Hepatocyte (in vitro differentiated cells): ENCODE measurements around the gene GLRA3. TPM values are rescaled to one million over a fixed set of nuclear protein-coding genes. Genes with fewer than 3 reads are reported as not detected.

Source experiments
- DNase-seq: peaks from one replicate; pipeline ENCODE4 v3.0.0-alpha.2; 2016; ENCODE audit warnings: low spot score
- H2AFZ ChIP-seq: fragments of 200-600 bp; sonication (generic); 2 replicates; pipeline ENCODE4 v1.6.0; 2016; ENCODE audit warnings: antibody characterized with exemption, mild to moderate bottlenecking
- H3K27ac ChIP-seq: fragments of 200-600 bp; sonication (generic); 2 replicates; pipeline ENCODE4 v1.5.1; 2016; ENCODE audit warnings: mild to moderate bottlenecking
- H3K27me3 ChIP-seq: fragments of 200-600 bp; sonication (generic); 2 replicates; pipeline ENCODE4 v1.6.1; 2016
- H3K36me3 ChIP-seq: fragments of 200-600 bp; sonication (generic); replicated peaks from 2 replicates; pipeline ENCODE4 v1.5.1; 2016; ENCODE audit warnings: low read depth; ENCODE audit not compliant: insufficient read depth
- H3K4me1 ChIP-seq: fragments of 200-600 bp; sonication (generic); 2 replicates; pipeline ENCODE4 v1.5.1; 2016; ENCODE audit warnings: mild to moderate bottlenecking, moderate library complexity; ENCODE audit not compliant: insufficient read depth
- H3K4me2 ChIP-seq: fragments of 200-600 bp; sonication (generic); 2 replicates; pipeline ENCODE4 v1.6.0; 2016
- H3K4me3 ChIP-seq: fragments of 200-600 bp; sonication (generic); 2 replicates; pipeline ENCODE4 v1.5.1; 2016; ENCODE audit warnings: mild to moderate bottlenecking
- H3K79me2 ChIP-seq: fragments of 200-600 bp; sonication (generic); 2 replicates; pipeline ENCODE4 v1.6.0; 2017; ENCODE audit warnings: mild to moderate bottlenecking
- H3K9me2 ChIP-seq: fragments of 200-600 bp; sonication (generic); replicated peaks from 2 replicates; pipeline ENCODE4 v1.6.0; 2017; ENCODE audit warnings: mild to moderate bottlenecking; ENCODE audit not compliant: insufficient read depth
- H3K9me3 ChIP-seq: fragments of 200-600 bp; sonication (generic); 2 replicates; pipeline ENCODE4 v1.5.1; 2016; ENCODE audit warnings: low read depth, mild to moderate bottlenecking
- H4K20me1 ChIP-seq: fragments of 200-600 bp; sonication (generic); 2 replicates; pipeline ENCODE4 v1.6.0; 2016; ENCODE audit warnings: mild to moderate bottlenecking; ENCODE audit not compliant: insufficient read depth, poor library complexity, severe bottlenecking
- EZH2 ChIP-seq: fragments of 200-600 bp; sonication (generic); IDR thresholded peaks from 2 replicates; pipeline ENCODE4 v1.6.1; 2016; ENCODE audit warnings: antibody characterized with exemption, mild to moderate bottlenecking, borderline replicate concordance
- EZH2phosphoT487 ChIP-seq: fragments of 200-600 bp; sonication (generic); IDR thresholded peaks from one replicate; pipeline ENCODE4 v1.6.1; 2018; ENCODE audit warnings: antibody characterized with exemption, mild to moderate bottlenecking, low read depth, moderate library complexity; ENCODE audit not compliant: unreplicated experiment, severe bottlenecking
- WGBS: methylation state at CpG from one replicate; pipeline ENCODE4 v1.1.6; 2016; ENCODE audit warnings: low lambda C conversion rate; ENCODE audit errors: missing lambda C conversion rate; 5-methylcytosine and 5-hydroxymethylcytosine counted together
- polyA plus RNA-seq: library from polyadenylated mRNA; unstranded; fragments of >200 nt; fragmentation: Nextera tagmentation; extraction: Ambion mirVana; gene quantifications from 2 replicates; pipeline ENCODE4 v1.2.1, GENCODE V29; 2016
- total RNA-seq: library from RNA; depleted of rRNA; stranded (reverse); fragments of >200 nt; gene quantifications from 2 replicates; pipeline ENCODE4 v1.2.3, GENCODE V29; 2014
- TF ChIP-seq, protein P1 (sequence below): fragments of 200-600 bp; sonication (generic); IDR thresholded peaks from 2 replicates; pipeline ENCODE4 v1.5.1; 2016; ENCODE audit warnings: antibody characterized with exemption, mild to moderate bottlenecking; ENCODE audit not compliant: poor library complexity

Gene GLRA3
- total and polyA plus RNA-seq, 2 experiments from 2014 or later, result 0.10 TPM; not detected in 1

DNA sequence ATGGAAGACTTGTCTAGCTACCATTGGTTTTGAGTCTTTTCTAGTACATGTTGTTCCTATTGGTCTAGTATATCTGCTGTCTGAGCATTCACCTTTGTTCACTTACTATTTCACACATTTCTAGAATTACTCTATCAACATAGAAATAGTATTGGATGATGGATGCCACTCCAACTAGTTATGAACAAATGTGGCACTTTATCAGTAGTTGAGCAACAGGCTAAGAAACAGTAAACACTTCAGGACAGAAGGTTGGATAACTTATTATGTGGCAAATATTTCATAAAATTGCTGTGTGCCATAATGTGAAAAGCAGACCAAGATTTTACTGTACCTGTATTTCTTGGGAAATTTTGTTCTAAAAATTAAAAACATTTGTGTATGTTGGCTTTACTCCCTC is 42.4 kb upstream of the GLRA3 start:
- Histone ChIP-seq H3K27ac (peak overlapping the region; percentile 57), H3K4me3 (no peak overlapping the region), H4K20me1 (no peaks in the 10 kb centered on the region), H3K9me3 (no peaks in the 10 kb centered on the region), H2AFZ (no peak overlapping the region), H3K4me2 (no peak overlapping the region), H3K27me3 (no peaks in the 10 kb centered on the region), H3K36me3 (no peaks in the 10 kb centered on the region), H3K4me1 (peaks cover 13% of the 10 kb centered on the region), H3K79me2 (no peaks in the 10 kb centered on the region), H3K9me2 (no peaks in the 10 kb centered on the region)
- DNase-seq, result no peak
- TF ChIP-seq EZH2phosphoT487 (no peak), EZH2 (no peak)
- TF ChIP-seq, protein P1, sequence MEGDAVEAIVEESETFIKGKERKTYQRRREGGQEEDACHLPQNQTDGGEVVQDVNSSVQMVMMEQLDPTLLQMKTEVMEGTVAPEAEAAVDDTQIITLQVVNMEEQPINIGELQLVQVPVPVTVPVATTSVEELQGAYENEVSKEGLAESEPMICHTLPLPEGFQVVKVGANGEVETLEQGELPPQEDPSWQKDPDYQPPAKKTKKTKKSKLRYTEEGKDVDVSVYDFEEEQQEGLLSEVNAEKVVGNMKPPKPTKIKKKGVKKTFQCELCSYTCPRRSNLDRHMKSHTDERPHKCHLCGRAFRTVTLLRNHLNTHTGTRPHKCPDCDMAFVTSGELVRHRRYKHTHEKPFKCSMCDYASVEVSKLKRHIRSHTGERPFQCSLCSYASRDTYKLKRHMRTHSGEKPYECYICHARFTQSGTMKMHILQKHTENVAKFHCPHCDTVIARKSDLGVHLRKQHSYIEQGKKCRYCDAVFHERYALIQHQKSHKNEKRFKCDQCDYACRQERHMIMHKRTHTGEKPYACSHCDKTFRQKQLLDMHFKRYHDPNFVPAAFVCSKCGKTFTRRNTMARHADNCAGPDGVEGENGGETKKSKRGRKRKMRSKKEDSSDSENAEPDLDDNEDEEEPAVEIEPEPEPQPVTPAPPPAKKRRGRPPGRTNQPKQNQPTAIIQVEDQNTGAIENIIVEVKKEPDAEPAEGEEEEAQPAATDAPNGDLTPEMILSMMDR, result no peak

DNA sequence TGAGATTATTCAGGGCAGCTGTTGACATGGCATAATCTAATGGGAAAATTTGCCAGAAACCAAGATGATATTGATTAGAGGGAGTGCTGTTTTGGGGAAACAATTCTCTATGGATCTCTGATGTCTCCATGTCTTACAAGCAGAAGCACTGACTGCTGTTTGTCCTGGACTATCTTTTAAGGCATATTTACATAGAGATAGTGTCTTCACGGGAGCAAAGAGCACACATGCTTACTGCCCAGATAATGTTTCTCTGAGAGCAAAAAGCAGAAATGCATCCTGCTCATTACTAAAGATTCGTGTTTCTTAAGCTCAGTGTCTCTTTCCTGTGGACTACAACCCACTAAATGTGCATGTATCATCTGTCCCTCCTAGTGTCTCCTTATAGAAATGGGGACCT is 41.3 kb upstream of the GLRA3 start:
- Histone ChIP-seq H3K27ac (peak overlapping the region; percentile 57), H3K79me2 (no peaks in the 10 kb centered on the region), H3K27me3 (no peaks in the 10 kb centered on the region), H4K20me1 (no peaks in the 10 kb centered on the region), H3K9me2 (no peaks in the 10 kb centered on the region), H3K4me2 (peak overlapping the region; percentile 3), H2AFZ (no peak overlapping the region), H3K9me3 (no peaks in the 10 kb centered on the region), H3K4me3 (no peak overlapping the region), H3K4me1 (peaks cover 13% of the 10 kb centered on the region), H3K36me3 (no peaks in the 10 kb centered on the region)
- 5% methylated on average over 2 of the region's 2 CpGs for WGBS
- no peak for TF ChIP-seq EZH2phosphoT487
- peak; percentile 16 for DNase-seq

DNA sequence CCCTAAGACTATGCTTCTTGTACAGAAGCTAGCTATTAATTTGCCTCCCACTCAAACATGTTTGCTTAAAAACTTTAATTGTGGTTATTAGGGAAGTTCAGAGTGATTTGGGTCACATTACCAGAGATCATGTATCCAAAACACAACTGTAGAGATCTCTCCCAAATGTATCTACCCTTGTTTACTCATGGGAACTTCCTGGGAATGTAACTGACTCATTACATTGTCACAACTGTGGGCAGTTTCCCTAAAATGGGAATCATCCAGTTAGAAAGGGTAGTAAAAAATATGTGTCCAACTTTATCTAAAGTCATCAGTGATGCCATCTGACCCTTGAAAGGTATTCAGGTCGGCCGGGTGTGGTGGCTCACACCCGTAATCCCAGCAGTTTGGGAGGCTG is 40.3 kb upstream of the GLRA3 start:
- H3K4me1 ChIP-seq, result peaks cover 13% of the 10 kb centered on the region
- 67% methylated on average over 3 of the region's 3 CpGs for WGBS
- no peak for DNase-seq

DNA sequence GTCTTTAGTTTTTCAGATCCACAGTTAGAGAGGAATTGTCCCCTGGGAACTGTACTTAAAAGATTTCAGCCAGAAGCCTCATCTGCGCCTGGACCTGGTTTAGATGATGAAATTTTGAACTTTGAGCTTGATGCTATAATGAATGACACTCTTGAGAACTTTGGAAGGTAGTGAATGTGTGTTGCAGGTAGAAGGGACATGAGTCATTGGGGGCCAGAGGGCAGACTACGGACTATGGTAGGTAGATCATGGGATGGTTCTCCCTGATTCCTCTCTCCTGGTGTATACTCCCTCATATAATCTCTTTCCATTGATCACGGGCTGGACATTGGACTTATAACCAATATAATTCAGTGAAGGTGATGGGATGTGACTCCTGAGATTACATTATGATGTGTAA is 38.9 kb upstream of the GLRA3 start:
- H3K27me3 ChIP-seq, result no peaks in the 10 kb centered on the region
- H3K9me2 ChIP-seq, result no peaks in the 10 kb centered on the region
- H3K4me2 ChIP-seq, result no peak overlapping the region
- H3K27ac ChIP-seq, result peak overlapping the region; percentile 62
- H3K4me1 ChIP-seq, result peaks cover 10% of the 10 kb centered on the region
- peak; percentile 74 for DNase-seq
- no peaks in the 10 kb centered on the region for H3K36me3 ChIP-seq
- H2AFZ ChIP-seq, result no peak overlapping the region
- H3K4me3 ChIP-seq, result no peak overlapping the region
- H3K9me3 ChIP-seq, result no peaks in the 10 kb centered on the region
- no peaks in the 10 kb centered on the region for H3K79me2 ChIP-seq
- H4K20me1 ChIP-seq, result no peaks in the 10 kb centered on the region
- TF ChIP-seq EZH2phosphoT487 (no peak), EZH2 (no peak)
- 75% methylated on average over 3 of the region's 3 CpGs for WGBS

More for the DNA sequence above, 40.3 kb upstream of the GLRA3 start:
- Histone ChIP-seq H3K27ac (peak overlapping the region; percentile 33), H3K9me2 (no peaks in the 10 kb centered on the region), H3K4me2 (no peak overlapping the region), H3K79me2 (no peaks in the 10 kb centered on the region), H3K4me3 (no peak overlapping the region), H3K36me3 (no peaks in the 10 kb centered on the region), H3K9me3 (no peaks in the 10 kb centered on the region), H4K20me1 (no peaks in the 10 kb centered on the region), H3K27me3 (no peaks in the 10 kb centered on the region), H2AFZ (no peak overlapping the region)
- no peak for TF ChIP-seq EZH2phosphoT487
- TF ChIP-seq, protein P1, result no peak
- no peak for TF ChIP-seq EZH2
